Endothelial cell of umbilical vein (primary cell): Measurements from ENCODE around the gene MCM8. TPM values are rescaled to one million over a fixed set of nuclear protein-coding genes. Genes with fewer than 3 reads are reported as not detected.

Experiments
- BruUV-seq: library from RNA; stranded (reverse); fragments of 400-500 nt; replicated peaks from 2 replicates; lab custom pipeline; 2021; lab: Mats Ljungman, UMichigan
- CTCF ChIA-PET: fragments of 300-600, 350-600 bp; sonication (Branson Sonifier 250); formaldehyde crosslinking; loops from one replicate; lab custom pipeline; 2021; ENCODE audit warnings: antibody characterized with exemption, inconsistent platforms; lab: Charles Lee
- POLR2A ChIA-PET: fragments of 300-600, 350-600 bp; sonication (Branson Sonifier 250); formaldehyde crosslinking; loops from one replicate; lab custom pipeline; 2021; ENCODE audit warnings: antibody characterized with exemption, inconsistent platforms; lab: Charles Lee
- DNase-seq: peaks from one replicate; pipeline ENCODE4 v3.0.0-alpha.2; 2011; ENCODE audit warnings: low read depth, low spot score
- FAIRE-seq: peaks from 2 replicates; lab custom pipeline; 2011; peaks lifted over from hg19 to GRCh38; lab: Jason Lieb, UNC
- H2AFZ ChIP-seq: 2 replicates; pipeline ENCODE4 v1.6.0; 2012; ENCODE audit warnings: low read depth, low read length, control low read depth, inconsistent platforms
- H3K27ac ChIP-seq: 2 replicates; pipeline ENCODE4 v1.5.1; 2011; ENCODE audit warnings: low read depth, mild to moderate bottlenecking, control low read depth, low read length, moderate library complexity; ENCODE audit not compliant: insufficient read depth
- H3K27me3 ChIP-seq, 2 experiments: 2 replicates each; pipeline versions ENCODE4 v1.6.0 to v1.6.1; 2011; ENCODE audit warnings: low read length in 2 of 2, mixed read lengths in 1 of 2; ENCODE audit not compliant: control insufficient read depth in 2 of 2, insufficient read depth in 2 of 2
- H3K36me3 ChIP-seq, 2 experiments: 2 replicates in 1 of 2; 3 replicates in 1 of 2; pipeline ENCODE4 v1.5.1; 2011; ENCODE audit warnings: low read length in 2 of 2, mild to moderate bottlenecking in 1 of 2, moderate library complexity in 1 of 2; ENCODE audit not compliant: control insufficient read depth in 2 of 2, insufficient read depth in 2 of 2; ENCODE audit errors: extremely low read depth in 1 of 2
- H3K4me1 ChIP-seq: 3 replicates; pipeline ENCODE4 v1.5.1; 2011; ENCODE audit warnings: mild to moderate bottlenecking, low read length; ENCODE audit not compliant: control insufficient read depth, insufficient read depth; ENCODE audit errors: extremely low read depth
- H3K4me2 ChIP-seq: 2 replicates; pipeline ENCODE4 v1.6.1; 2011; ENCODE audit warnings: low read length, control low read depth, mixed read lengths; ENCODE audit not compliant: insufficient read depth
- H3K4me3 ChIP-seq, 3 experiments: fragments of 200-600 bp in 1 of 3; sonication (generic), shearing (Covaris generic) in 1 of 3; replicated peaks in 1 of 3; 2 replicates each; pipeline ENCODE4 v1.5.1; 2011 to 2016; ENCODE audit warnings: control low read depth in 3 of 3, low read length in 3 of 3, mild to moderate bottlenecking in 2 of 3, inconsistent platforms in 1 of 3, low read depth in 1 of 3, moderate library complexity in 1 of 3; ENCODE audit not compliant: insufficient read depth in 1 of 3
- H3K79me2 ChIP-seq: 2 replicates; pipeline ENCODE4 v1.6.0; 2012; ENCODE audit warnings: low read length, inconsistent platforms; ENCODE audit not compliant: control insufficient read depth, insufficient read depth
- H3K9ac ChIP-seq: replicated peaks from 2 replicates; pipeline ENCODE3; 2011; ENCODE audit warnings: low read length, control low read depth; ENCODE audit not compliant: insufficient read depth; ENCODE audit errors: extremely low read depth
- H3K9me1 ChIP-seq: replicated peaks from 3 replicates; pipeline ENCODE4 v1.6.0; 2011; ENCODE audit warnings: mild to moderate bottlenecking, low read length; ENCODE audit not compliant: control insufficient read depth, insufficient read depth; ENCODE audit errors: extremely low read depth
- H3K9me3 ChIP-seq: replicated peaks from 2 replicates; pipeline ENCODE4 v1.5.1; 2012; ENCODE audit warnings: low read length, inconsistent platforms; ENCODE audit not compliant: control insufficient read depth, insufficient read depth
- H4K20me1 ChIP-seq: replicated peaks from 2 replicates; pipeline ENCODE3; 2011; ENCODE audit warnings: mild to moderate bottlenecking, low read length; ENCODE audit not compliant: control insufficient read depth, insufficient read depth; ENCODE audit errors: extremely low read depth
- EZH2 ChIP-seq: IDR thresholded peaks from 2 replicates; pipeline ENCODE4 v1.6.1; 2012; ENCODE audit warnings: borderline replicate concordance, low read depth, mild to moderate bottlenecking, moderate library complexity, low read length, inconsistent platforms; ENCODE audit not compliant: severe bottlenecking
- FOS ChIP-seq: IDR thresholded peaks from 2 replicates; pipeline ENCODE4 v1.6.1; 2011; ENCODE audit warnings: mild to moderate bottlenecking, low read length, moderate library complexity, borderline replicate concordance; ENCODE audit not compliant: insufficient read depth
- GATA2 ChIP-seq: IDR thresholded peaks from 2 replicates; pipeline ENCODE4 v1.7.0; 2011; ENCODE audit warnings: low read depth, mild to moderate bottlenecking, moderate library complexity, mixed read lengths, low read length; ENCODE audit not compliant: insufficient read length, insufficient read depth
- JUN ChIP-seq: IDR thresholded peaks from 2 replicates; pipeline ENCODE4 v1.6.1; 2011; ENCODE audit warnings: borderline replicate concordance, low read depth; ENCODE audit not compliant: insufficient read length, insufficient read depth
- MYC ChIP-seq: IDR thresholded peaks from one replicate; pipeline ENCODE4 v1.6.1; 2011; ENCODE audit warnings: mild to moderate bottlenecking, low read depth, low read length
- POLR2A ChIP-seq: IDR thresholded peaks from 2 replicates; pipeline ENCODE4 v1.6.1; 2012; ENCODE audit warnings: low read depth, mild to moderate bottlenecking, control low read depth, low read length
- POLR2AphosphoS5 ChIP-seq: IDR thresholded peaks from 2 replicates; pipeline ENCODE4 v1.6.1; 2012; ENCODE audit warnings: low read depth, mild to moderate bottlenecking, control low read depth, low read length, moderate library complexity; ENCODE audit not compliant: insufficient read depth
- dilution Hi-C: fragments of 300-500 bp; cut with MboI; formaldehyde crosslinking; loops from one replicate; pipeline ENCODE4 v1.15.0; 2019; ENCODE audit warnings: low sequenced_read_pairs; ENCODE audit not compliant: extremely low pct_ligation_motif_present
- intact Hi-C: fragments of 100-400 bp; cut with micrococcal nuclease; formaldehyde crosslinking; loops from one replicate; pipeline ENCODE4 v1.10.0; 2022
- polyA plus RNA-seq, 4 experiments: library from polyadenylated mRNA; depleted of rRNA in 3 of 4; stranded (reverse) in 3 of 4; unstranded in 1 of 4; fragments of >200 nt; gene quantifications; 2 replicates each; pipeline versions ENCODE4 v1.2.1 to v1.2.3, GENCODE V29; 2011 to 2012; ENCODE audit warnings: missing spikeins in 1 of 4
- total RNA-seq: library from RNA; stranded (reverse); gene quantifications from 2 replicates; pipeline ENCODE4 v1.2.3, GENCODE V29; 2021
- TF ChIP-seq, protein P1 (sequence below): IDR thresholded peaks from 2 replicates; pipeline ENCODE4 v1.6.1; 2011; ENCODE audit not compliant: insufficient read depth, insufficient read length
- TF ChIP-seq, protein P2 (sequence below), 2 donors: IDR thresholded peaks; 1 replicate in 1 of 2; 2 replicates in 1 of 2; pipeline ENCODE4 v1.5.1; 2011; ENCODE audit warnings: low read length in 2 of 2, mild to moderate bottlenecking in 2 of 2, moderate library complexity in 2 of 2, control low read depth in 1 of 2, inconsistent platforms in 1 of 2, low read depth in 1 of 2; ENCODE audit not compliant: insufficient read depth in 1 of 2; ENCODE audit errors: extremely low read depth in 1 of 2

The MCM8 gene
- total and polyA plus RNA-seq, 2 donors (not counting 3 experiments of a cell fraction or from before 2014, with no cell fraction given), result 2.9 to 14.4 TPM

DNA sequence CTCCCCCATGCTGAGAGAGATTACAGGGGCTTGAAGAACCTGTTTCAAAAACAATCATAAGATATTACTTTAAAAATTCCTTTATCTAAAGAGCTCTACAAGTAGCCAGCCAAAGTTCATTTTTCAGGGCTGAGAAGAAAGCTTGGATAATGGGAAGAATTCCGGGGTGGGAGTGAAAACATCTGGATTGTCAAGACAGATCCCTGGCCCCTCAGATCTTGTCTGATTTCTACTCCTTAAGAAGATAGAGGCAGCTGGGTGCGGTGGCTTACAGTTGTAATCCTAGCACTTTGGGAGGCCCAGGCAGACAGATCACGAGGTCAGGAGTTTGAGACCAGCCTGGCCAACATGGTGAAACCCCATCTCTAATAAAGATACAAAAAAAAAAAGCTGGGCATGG is 24.9 kb upstream of the MCM8 start:
- Histone ChIP-seq H3K4me1 (no peaks in the 10 kb centered on the region), H3K36me3 (no peaks in the 10 kb centered on the region), H3K4me3 (no peak overlapping the region), H3K9ac (no peak overlapping the region), H3K4me2 (no peak overlapping the region), H4K20me1 (no peaks in the 10 kb centered on the region), H3K27ac (no peak overlapping the region), H3K27me3 (peaks cover 4 to 15% of the 10 kb centered on the region in 2 experiments), H2AFZ (no peak overlapping the region), H3K9me1 (no peaks in the 10 kb centered on the region), H3K9me3 (no peaks in the 10 kb centered on the region), H3K79me2 (no peaks in the 10 kb centered on the region)
- no TSS peak for BruUV-seq
- intact Hi-C loops, result no loop called here
- ChIA-PET CTCF (interaction anchor here (1.0 kb wide), 1 partner anchor 9 kb away, joined by 4 read pairs; no protein-coding TSS in a partner anchor), POLR2A (no interaction called here)
- dilution Hi-C loops, result no loop called here
- no peak for DNase-seq
- no peak for FAIRE-seq
- TF ChIP-seq FOS (no peak), POLR2A (no peak), POLR2AphosphoS5 (no peak), JUN (no peak), MYC (no peak)
- TF ChIP-seq, protein P1, sequence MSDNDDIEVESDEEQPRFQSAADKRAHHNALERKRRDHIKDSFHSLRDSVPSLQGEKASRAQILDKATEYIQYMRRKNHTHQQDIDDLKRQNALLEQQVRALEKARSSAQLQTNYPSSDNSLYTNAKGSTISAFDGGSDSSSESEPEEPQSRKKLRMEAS, result no peak

DNA sequence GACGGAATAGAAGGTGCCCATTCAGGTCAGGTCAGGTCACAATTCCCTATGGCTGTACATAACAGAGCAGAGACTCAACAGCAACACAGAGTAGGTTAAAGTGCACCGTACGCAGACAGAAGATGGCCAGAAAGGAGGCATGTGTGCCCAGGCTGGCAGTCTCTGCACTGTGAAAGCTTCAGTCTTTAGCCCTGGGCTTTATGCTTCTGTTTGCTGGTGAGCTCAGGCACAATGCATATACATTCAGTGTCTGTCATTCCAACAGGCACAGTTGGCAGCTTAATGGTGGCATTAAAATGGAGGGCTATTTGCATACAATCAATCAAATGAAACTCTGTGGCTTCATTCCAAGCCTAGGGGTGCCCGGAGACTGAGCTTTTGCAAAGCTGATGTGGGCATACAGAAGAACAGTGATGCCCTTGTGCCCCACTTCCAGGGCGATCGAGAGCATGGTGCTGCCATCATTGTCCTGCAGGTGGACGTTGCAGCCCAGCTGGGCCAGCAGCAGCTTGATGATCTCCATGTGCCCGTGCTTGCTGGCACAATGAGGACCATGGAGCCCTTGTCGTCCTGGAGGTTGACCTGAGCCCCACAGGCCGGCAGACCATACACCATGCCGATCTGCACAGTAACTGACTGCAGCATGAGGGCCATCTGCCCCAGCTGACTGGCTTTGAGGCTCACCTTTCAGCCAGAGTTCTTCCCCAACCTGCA is 22.5 kb upstream of the MCM8 start:
- no TSS peak for BruUV-seq
- ChIA-PET CTCF (interaction anchor here (0.5 to 1.3 kb wide), 5 partner anchors 67 to 399 kb away, joined by 3 read pairs; no protein-coding TSS in a partner anchor), POLR2A (no interaction called here)
- Histone ChIP-seq H3K4me2 (no peak overlapping the region), H2AFZ (no peak overlapping the region), H3K9me1 (no peaks in the 10 kb centered on the region), H3K9me3 (no peaks in the 10 kb centered on the region), H4K20me1 (no peaks in the 10 kb centered on the region), H3K4me1 (no peaks in the 10 kb centered on the region), H3K27me3 (peaks cover 8 to 15% of the 10 kb centered on the region in 2 experiments), H3K9ac (no peak overlapping the region), H3K36me3 (no peaks in the 10 kb centered on the region), H3K4me3 (no peak overlapping the region), H3K79me2 (no peaks in the 10 kb centered on the region), H3K27ac (no peak overlapping the region)
- intact Hi-C loops, result no loop called here
- no peak for FAIRE-seq
- dilution Hi-C loops, result no loop called here
- DNase-seq, result no peak
- TF ChIP-seq POLR2AphosphoS5, result no peak
- TF ChIP-seq POLR2A, result no peak
- no peak for TF ChIP-seq GATA2
- no peak for TF ChIP-seq MYC
- no peak for TF ChIP-seq EZH2
- no peak for TF ChIP-seq FOS
- TF ChIP-seq, protein P2, sequence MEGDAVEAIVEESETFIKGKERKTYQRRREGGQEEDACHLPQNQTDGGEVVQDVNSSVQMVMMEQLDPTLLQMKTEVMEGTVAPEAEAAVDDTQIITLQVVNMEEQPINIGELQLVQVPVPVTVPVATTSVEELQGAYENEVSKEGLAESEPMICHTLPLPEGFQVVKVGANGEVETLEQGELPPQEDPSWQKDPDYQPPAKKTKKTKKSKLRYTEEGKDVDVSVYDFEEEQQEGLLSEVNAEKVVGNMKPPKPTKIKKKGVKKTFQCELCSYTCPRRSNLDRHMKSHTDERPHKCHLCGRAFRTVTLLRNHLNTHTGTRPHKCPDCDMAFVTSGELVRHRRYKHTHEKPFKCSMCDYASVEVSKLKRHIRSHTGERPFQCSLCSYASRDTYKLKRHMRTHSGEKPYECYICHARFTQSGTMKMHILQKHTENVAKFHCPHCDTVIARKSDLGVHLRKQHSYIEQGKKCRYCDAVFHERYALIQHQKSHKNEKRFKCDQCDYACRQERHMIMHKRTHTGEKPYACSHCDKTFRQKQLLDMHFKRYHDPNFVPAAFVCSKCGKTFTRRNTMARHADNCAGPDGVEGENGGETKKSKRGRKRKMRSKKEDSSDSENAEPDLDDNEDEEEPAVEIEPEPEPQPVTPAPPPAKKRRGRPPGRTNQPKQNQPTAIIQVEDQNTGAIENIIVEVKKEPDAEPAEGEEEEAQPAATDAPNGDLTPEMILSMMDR (IDR thresholded peaks at IDR 0.05; ENCODE audit: extremely low read depth in 1 of 2, insufficient read depth in 1 of 2, low read depth in 1 of 2, low read length in 2 of 2), result no peak
- TF ChIP-seq JUN, result no peak
- TF ChIP-seq, protein P1, result no peak
